Lower leg skin (tissue), 3 donors: ENCODE data around the gene SHOX.

ENCODE experiments used
- POLR2A ChIP-seq, 2 donors: fragments of 450-650 bp; IDR thresholded peaks; one replicate each; pipeline ENCODE4 v1.6.1; 2016 to 2017; ENCODE audit warnings: antibody characterized with exemption in 2 of 2, mild to moderate bottlenecking in 1 of 2, moderate library complexity in 1 of 2
- TF ChIP-seq, protein P1 (sequence below), 3 donors: fragments of 450-650 bp; IDR thresholded peaks; one replicate each; pipeline ENCODE4 v1.5.1; 2016; ENCODE audit warnings: antibody characterized with exemption in 3 of 3, mild to moderate bottlenecking in 3 of 3, moderate library complexity in 2 of 3

DNA sequence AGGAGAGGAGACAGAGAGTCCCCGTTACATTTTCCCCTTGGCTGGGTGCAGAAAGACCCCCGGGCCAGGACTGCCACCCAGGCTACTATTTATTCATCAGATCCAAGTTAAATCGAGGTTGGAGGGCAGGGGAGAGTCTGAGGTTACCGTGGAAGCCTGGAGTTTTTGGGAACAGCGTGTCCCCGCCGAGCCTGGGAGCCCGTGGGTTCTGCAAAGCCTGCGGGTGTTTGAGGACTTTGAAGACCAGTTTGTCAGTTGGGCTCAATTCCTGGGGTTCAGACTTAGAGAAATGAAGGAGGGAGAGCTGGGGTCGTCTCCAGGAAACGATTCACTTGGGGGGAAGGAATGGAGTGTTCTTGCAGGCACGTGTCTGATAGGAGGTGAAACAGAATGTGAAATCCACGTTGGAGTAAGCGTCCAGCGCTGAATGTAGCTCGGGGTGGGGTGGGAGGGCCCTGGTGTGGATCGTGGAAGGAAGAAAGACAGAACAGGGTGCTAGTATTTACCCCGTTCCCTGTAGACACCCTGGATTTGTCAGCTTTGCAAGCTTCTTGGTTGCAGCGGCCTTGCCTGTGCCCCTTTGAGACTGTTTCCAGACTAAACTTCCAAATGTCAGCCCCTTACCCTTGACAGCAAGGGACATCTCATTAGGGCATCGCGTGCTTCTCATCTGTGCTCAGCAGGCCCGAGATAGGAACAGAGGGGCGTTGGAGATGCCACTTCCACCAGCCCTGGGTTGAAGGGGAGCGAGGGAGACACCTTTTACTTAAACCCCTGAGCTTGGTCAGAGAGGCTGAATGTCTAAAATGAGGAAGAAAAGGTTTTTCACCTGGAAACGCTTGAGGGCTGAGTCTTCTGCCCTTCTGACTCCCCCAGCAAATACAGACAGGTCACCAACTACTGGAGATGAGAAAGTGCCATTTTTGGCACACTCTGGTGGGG is 2.7 kb downstream of the SHOX start:
- TF ChIP-seq, protein P1, sequence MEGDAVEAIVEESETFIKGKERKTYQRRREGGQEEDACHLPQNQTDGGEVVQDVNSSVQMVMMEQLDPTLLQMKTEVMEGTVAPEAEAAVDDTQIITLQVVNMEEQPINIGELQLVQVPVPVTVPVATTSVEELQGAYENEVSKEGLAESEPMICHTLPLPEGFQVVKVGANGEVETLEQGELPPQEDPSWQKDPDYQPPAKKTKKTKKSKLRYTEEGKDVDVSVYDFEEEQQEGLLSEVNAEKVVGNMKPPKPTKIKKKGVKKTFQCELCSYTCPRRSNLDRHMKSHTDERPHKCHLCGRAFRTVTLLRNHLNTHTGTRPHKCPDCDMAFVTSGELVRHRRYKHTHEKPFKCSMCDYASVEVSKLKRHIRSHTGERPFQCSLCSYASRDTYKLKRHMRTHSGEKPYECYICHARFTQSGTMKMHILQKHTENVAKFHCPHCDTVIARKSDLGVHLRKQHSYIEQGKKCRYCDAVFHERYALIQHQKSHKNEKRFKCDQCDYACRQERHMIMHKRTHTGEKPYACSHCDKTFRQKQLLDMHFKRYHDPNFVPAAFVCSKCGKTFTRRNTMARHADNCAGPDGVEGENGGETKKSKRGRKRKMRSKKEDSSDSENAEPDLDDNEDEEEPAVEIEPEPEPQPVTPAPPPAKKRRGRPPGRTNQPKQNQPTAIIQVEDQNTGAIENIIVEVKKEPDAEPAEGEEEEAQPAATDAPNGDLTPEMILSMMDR (IDR thresholded peaks at IDR 0.05) = no peak
- TF ChIP-seq POLR2A (IDR thresholded peaks at IDR 0.05) = no peak
